GM18858 (cell line): Measurements from ENCODE around the gene LARP4B.
"Not testable (repeated sequence)": the region's sequence is repeated elsewhere in the genome, so short reads cannot be mapped to it uniquely, and the experiment has no call there.

Experiments
- ATAC-seq: cut with Tn5 transposase; IDR thresholded peaks from one replicate; pipeline ENCODE4 v1.9.1; 2021; ENCODE audit not compliant: unreplicated experiment

LARP4B gene

GRCh38 chr10:958856-959255 is 27.4 kb upstream of the LARP4B start:
- no peak for ATAC-seq

- ATAC-seq: no peak
Observed at GRCh38 chr10:958106-958505, 26.6 kb upstream of the LARP4B start.

- no peak for ATAC-seq
Observed at GRCh38 chr10:955820-956217, 24.3 kb upstream of the LARP4B start.

GRCh38 chr10:955127-955819 is 23.8 kb upstream of the LARP4B start:
- ATAC-seq: no peak

GRCh38 chr10:954396-954795 is 22.9 kb upstream of the LARP4B start:
- ATAC-seq: no peak

GRCh38 chr10:953836-954235 is 22.3 kb upstream of the LARP4B start:
- ATAC-seq: no peak

GRCh38 chr10:949446-949845 is 17.9 kb upstream of the LARP4B start:
- no peak for ATAC-seq

GRCh38 chr10:948347-948746 is 16.8 kb upstream of the LARP4B start:
- no peak for ATAC-seq

GRCh38 chr10:947881-948280 is 16.4 kb upstream of the LARP4B start:
- ATAC-seq: no peak

GRCh38 chr10:947051-947450 is 15.5 kb upstream of the LARP4B start:
- no peak for ATAC-seq

- no peak for ATAC-seq
Observed at GRCh38 chr10:945778-946177, 14.3 kb upstream of the LARP4B start.

- ATAC-seq: no peak
Observed at GRCh38 chr10:944034-944831, 12.7 kb upstream of the LARP4B start.

- ATAC-seq: no peak
Observed at GRCh38 chr10:943334-944033, 12.0 kb upstream of the LARP4B start.

GRCh38 chr10:938941-939678 is 7.6 kb upstream of the LARP4B start:
- no peak for ATAC-seq

GRCh38 chr10:934746-935406 is 3.4 kb upstream of the LARP4B start:
- no peak for ATAC-seq

GRCh38 chr10:934165-934564 is 2.7 kb upstream of the LARP4B start:
- not testable (repeated sequence) for ATAC-seq

- ATAC-seq: no peak
Observed at GRCh38 chr10:932589-932988, 1.1 kb upstream of the LARP4B start.

GRCh38 chr10:930625-931325 is 730 bp downstream of the LARP4B start:
- ATAC-seq: no peak

GRCh38 chr10:929960-930624 is 1.4 kb downstream of the LARP4B start:
- ATAC-seq: no peak

GRCh38 chr10:927131-927530 is 4.4 kb downstream of the LARP4B start:
- ATAC-seq: no peak
